ENCODE measurements around the gene UTF1.

UTF1 gene

DNA sequence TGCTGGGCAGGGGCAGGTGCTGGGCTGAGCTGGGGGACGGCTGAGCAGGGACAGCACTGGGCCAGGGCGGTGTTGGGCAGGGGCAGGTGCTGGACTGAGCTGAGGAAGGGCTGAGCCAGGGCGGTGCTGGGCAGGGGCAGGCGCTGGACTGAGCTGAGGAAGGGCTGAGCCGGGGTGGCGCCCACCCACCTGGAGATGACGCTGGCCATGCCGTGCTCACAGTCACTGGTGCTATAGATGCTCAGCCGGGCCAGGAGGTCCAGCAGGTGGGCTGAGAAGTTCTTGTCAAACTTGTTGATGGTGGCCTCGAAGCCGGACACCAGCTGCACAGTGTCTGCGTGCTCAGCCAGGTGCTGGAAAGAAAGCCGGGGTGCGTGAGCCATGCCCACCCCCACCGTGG is 51.1 kb downstream of the UTF1 start:
- peaks cover 50% of the 10 kb centered on the region for H3K36me3 ChIP-seq (ENCODE audit: insufficient read depth, low read length)
- H3K4me3 ChIP-seq (ENCODE audit: low read length) = no peak overlapping the region
- no peak overlapping the region for H3K4me2 ChIP-seq (ENCODE audit: low read length)
- no peaks in the 10 kb centered on the region for H3K4me1 ChIP-seq (ENCODE audit: control insufficient read depth, insufficient read depth, low read length)
- no peak overlapping the region for H3K9ac ChIP-seq (ENCODE audit: low read depth, low read length)
- H3K27me3 ChIP-seq (ENCODE audit: control insufficient read depth, insufficient read depth, low read length) = peaks cover 9% of the 10 kb centered on the region
- no peaks in the 10 kb centered on the region for H3K9me3 ChIP-seq (replicated peaks; ENCODE audit: low read length)
